GM12892 (cell line): ENCODE measurements around the gene DNAH14.

Experiments used
- POLR2A ChIP-seq: IDR thresholded peaks from 2 replicates; pipeline ENCODE4 v1.6.1; 2011; ENCODE audit warnings: low read depth, low read length, control low read depth
- POLR2AphosphoS5 ChIP-seq: IDR thresholded peaks from 2 replicates; pipeline ENCODE4 v1.6.1; 2011; ENCODE audit warnings: low read depth, low read length, control low read depth
- TAF1 ChIP-seq: IDR thresholded peaks from 2 replicates; pipeline ENCODE4 v1.6.1; 2011; ENCODE audit warnings: low read depth, mild to moderate bottlenecking, control low read depth, low read length, borderline replicate concordance

DNA sequence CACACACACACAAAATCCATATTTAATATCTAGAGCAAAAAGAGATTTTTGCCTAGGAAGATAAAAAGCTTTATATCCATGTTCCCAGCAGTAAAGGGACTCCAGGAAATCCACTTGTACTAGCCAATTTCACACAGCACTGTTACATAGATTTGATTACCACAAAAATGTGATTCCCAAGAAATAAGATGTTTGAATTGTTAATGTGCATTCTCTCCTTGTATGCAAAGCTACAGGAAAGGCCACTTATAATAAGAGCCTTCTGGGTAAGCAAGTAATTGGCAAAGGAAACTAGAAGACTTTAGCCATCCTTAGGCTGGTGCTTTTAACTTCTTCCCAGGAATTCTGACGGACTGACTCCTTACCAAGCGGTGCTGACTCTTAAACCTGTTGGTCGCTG is 409.1 kb downstream of the DNAH14 start:
- TF ChIP-seq POLR2A (no peak), POLR2AphosphoS5 (no peak), TAF1 (no peak)
